ENCODE measurements around the gene ZFPL1. TPM values are rescaled to one million over a fixed set of nuclear protein-coding genes. Genes with fewer than 3 reads are reported as not detected.
A peak's percentile ranks its signal among the peaks of the same experiment; 100 is the strongest.

ZFPL1 gene
- total RNA-seq, 1 experiment from 2014 or later, result 53.8 TPM

DNA sequence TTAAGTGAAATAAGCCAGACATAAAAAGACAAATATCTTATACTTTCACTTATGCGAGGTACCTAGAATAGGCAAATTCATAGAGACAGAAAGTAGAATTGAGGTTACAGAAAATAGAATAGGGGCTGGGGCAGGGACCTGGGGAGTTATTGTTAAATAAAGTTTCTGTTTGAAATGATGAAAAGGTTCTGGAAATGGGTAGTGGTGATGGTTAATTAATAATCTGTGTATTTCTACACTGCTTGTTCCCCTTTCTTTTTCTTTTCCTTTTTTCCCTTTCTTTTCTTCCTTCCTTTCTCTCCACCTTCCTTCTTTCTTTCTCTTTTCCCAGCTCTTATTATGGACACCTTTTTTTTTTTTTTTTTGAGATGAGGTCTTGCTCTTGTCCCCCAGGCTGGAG lies 28.5 kb upstream of the ZFPL1 start:
- Histone ChIP-seq H3K27me3 (ENCODE audit: control insufficient read depth, insufficient read depth, low read length) (no peaks in the 10 kb centered on the region), H3K4me3 (ENCODE audit: insufficient read depth, low read depth, low read length) (no peak overlapping the region)

DNA sequence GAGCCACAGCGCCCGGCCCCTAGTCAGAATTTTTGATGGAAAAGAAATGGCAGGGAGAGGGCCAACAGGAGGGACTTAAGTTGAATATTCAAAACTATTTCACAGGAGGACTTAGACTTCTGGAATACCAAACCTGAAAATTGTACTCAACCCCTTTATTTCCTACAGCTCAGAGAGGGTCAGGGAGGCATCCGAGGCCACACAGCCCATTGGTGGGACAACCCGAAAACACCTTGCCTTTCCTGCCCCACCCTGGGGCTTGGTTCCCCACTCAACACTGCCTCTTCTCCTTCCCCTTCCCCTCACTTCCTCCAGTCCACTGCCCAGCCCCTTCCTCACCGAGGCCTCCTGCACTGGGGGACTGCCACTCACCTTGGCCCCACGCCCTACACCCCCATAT lies 27.0 kb upstream of the ZFPL1 start:
- no peak overlapping the region for H3K4me3 ChIP-seq (ENCODE audit: insufficient read depth, low read depth, low read length)
- no peaks in the 10 kb centered on the region for H3K36me3 ChIP-seq (replicated peaks; ENCODE audit: control insufficient read depth, insufficient read depth, low read length)
- DNase-seq, result no peak

More for the DNA sequence above, 28.5 kb upstream of the ZFPL1 start:
- no peaks in the 10 kb centered on the region for H3K36me3 ChIP-seq (replicated peaks; ENCODE audit: control insufficient read depth, insufficient read depth, low read length)
- no peak for DNase-seq

DNA sequence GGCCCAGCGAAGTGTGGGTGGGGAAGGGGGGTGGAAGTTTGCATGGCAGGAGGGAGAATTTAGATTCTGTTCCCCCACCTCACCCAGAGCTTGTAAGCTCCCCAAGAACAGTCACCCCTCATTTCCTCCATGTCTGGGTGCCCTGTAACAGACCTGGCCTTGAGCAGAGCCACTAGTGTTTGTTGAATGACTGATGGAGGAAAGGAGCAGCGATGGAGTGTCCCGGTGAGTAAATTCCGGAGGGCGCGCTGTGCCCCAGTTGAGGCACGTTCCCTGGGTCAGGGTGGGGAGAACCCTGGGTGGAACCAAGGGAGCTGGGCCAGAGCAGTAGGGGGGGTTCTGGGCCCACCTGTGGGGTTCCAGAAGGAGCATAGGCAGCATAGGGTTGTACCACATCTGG lies 26.5 kb upstream of the ZFPL1 start:
- Histone ChIP-seq H3K36me3 (replicated peaks; ENCODE audit: control insufficient read depth, insufficient read depth, low read length) (no peaks in the 10 kb centered on the region), H3K4me3 (ENCODE audit: insufficient read depth, low read depth, low read length) (no peak overlapping the region), H3K27me3 (ENCODE audit: control insufficient read depth, insufficient read depth, low read length) (no peaks in the 10 kb centered on the region)
- no peak for DNase-seq

More for the DNA sequence above, 27.0 kb upstream of the ZFPL1 start:
- no peaks in the 10 kb centered on the region for H3K27me3 ChIP-seq (ENCODE audit: control insufficient read depth, insufficient read depth, low read length)

DNA sequence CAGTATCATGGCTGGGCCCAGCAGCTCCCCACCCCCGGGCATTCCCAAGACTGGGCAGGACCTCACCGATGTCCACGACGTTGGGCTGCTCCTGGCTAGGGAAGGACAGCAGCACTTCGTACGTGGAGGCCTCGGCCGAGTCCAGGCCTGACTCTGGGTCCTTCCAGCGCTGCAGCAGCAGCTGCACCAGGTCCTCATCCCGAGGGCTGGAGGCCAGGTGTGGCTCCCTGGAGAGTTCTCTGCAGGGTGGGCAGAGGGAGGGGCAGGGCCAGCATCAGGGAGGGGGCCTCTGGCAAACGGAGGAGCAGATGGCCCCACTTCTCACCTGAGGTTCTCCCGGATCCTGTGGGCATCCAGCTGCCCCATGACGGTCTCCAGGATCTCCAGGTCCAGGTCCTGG lies 26.0 kb upstream of the ZFPL1 start:
- DNase-seq, result no peak
- H3K4me3 ChIP-seq (ENCODE audit: insufficient read depth, low read depth, low read length), result no peak overlapping the region
- H3K36me3 ChIP-seq (replicated peaks; ENCODE audit: control insufficient read depth, insufficient read depth, low read length), result no peaks in the 10 kb centered on the region
- H3K27me3 ChIP-seq (ENCODE audit: control insufficient read depth, insufficient read depth, low read length), result no peaks in the 10 kb centered on the region

DNA sequence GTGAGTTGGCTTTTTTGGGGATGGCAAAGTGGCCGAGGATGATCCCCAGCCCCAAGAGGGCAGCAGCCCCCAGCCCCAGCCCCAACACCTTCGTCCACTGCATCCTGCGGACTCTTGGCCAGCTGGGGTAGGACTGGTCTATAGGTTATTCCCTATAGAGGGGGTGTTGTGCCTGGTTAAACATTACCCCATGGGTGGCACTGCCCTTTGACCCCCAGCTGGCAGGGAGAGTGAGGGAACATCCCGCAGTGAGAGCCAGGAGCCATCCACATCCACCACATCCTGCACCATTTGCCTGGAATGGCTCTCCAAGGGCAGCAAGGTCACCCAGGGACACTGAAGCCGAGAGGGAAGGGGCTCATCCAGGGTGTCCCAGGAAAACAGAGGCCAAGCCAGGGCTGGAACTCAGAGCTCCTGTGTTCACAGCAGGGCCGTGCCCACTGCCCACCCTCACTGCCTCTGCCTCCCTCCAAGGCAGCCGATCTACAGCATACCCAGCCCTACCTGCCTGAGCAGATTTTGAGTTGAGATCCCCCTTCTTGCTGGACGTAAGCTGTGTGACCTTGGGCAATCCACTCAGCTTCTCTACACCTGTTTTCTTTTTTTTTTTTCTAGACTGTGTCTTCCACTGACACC lies 25.5 kb upstream of the ZFPL1 start, which contains the start of gene NAALADL1:
TSS of gene NAALADL1 (minus strand) at position 135 of the 636 bp plus-strand sequence. CDS start at position 103, 32 bp downstream.
- H3K36me3 ChIP-seq (replicated peaks; ENCODE audit: control insufficient read depth, insufficient read depth, low read length), result no peaks in the 10 kb centered on the region
- DNase-seq, result no peak
- H3K27me3 ChIP-seq (ENCODE audit: control insufficient read depth, insufficient read depth, low read length), result no peaks in the 10 kb centered on the region
- H3K4me3 ChIP-seq (ENCODE audit: insufficient read depth, low read depth, low read length), result no peak within 1 kb of the TSS

DNA sequence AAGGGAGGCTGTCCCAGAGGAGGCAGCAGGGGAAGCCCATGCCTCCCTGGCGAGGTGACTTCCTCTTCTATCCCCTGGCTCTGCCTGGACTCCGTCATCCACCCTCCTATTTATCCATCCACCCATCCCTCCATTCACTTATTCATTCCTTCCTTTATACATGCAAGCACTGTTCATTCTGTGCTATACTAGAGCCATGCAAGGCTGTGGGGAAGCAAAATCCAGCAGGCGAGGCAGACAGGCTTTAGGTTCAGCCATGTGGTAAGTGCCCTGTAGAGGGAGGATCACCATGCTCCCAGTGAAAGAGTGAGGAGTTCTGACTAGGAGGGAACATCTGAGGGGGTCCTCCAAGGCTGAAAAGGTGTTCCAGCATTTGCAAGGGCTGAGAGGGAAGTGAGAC lies 24.5 kb upstream of the ZFPL1 start:
- Histone ChIP-seq H3K36me3 (replicated peaks; ENCODE audit: control insufficient read depth, insufficient read depth, low read length) (no peaks in the 10 kb centered on the region), H3K4me3 (ENCODE audit: insufficient read depth, low read depth, low read length) (no peak overlapping the region), H3K27me3 (ENCODE audit: control insufficient read depth, insufficient read depth, low read length) (no peaks in the 10 kb centered on the region)
- no peak for DNase-seq

DNA sequence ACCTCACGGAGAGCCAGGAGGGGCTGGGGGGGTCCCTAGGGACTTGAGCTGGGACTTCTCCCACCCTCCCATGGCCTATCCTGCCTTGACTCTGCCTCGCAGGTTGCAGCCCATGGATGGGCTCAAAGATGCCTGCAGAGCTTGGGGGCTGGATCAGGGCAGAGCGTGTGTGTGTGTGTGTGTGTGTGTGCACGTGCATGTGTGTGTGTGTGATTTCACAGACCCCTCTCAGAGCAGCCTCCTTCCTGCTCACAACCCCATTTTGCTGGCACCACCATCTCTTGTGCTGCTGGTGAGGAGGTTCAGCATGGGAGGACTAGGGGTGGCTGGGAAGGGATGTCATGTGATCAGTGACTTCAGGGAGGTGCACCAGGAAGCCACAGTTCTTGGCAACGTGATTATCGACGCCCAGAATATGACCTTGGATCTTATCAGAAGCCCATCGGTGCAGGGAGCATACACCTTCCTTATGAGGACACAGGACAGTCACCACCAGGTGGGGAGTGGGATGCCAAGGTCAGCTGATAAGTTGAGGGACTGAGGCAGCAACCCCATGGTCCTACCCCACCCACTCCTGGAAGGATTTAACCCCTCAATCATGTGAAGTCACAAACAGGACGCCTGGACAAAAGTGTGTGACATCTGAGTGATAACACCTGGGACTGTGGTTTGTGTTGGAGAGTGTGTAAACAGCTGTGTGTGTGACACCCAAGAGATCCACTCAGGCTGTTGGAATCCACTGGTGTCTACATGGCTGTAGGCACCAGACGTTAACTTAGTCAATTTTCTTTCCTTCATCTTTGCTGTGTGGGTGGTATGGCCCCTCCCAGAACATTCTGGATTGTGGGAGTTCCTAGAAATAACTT lies 23.8 kb upstream of the ZFPL1 start:
- no peaks in the 10 kb centered on the region for H3K36me3 ChIP-seq (replicated peaks; ENCODE audit: control insufficient read depth, insufficient read depth, low read length)
- DNase-seq, result no peak
- no peak overlapping the region for H3K4me3 ChIP-seq (ENCODE audit: insufficient read depth, low read depth, low read length)
- H3K27me3 ChIP-seq (ENCODE audit: control insufficient read depth, insufficient read depth, low read length), result no peaks in the 10 kb centered on the region

DNA sequence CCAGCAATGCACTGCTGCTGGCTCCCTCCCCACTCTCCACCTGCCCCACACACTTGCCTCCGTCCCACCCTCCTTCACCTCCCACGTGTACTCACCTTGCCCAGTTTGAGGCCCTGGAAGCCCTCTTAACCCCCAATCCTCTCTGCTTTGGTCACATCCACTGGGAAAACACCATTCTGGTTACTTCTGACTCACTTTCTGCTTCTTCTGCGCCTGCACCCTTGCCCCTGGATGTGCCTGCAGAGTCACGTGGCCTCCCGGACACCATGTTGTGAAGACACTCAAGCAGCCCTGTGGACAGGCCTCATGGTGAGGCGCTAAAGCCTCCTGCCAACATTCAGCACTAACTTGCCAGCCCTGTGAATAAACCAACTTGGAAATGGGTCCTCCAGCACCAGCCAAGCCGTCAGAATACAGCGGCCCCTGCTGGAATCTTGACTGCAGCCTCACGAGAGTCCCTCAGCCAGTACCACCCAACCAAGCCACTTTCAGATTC lies 23.1 kb upstream of the ZFPL1 start:
- Histone ChIP-seq H3K4me3 (ENCODE audit: insufficient read depth, low read depth, low read length) (no peak overlapping the region), H3K27me3 (ENCODE audit: control insufficient read depth, insufficient read depth, low read length) (no peaks in the 10 kb centered on the region), H3K36me3 (replicated peaks; ENCODE audit: control insufficient read depth, insufficient read depth, low read length) (no peaks in the 10 kb centered on the region)
- DNase-seq, result peak; percentile 87

DNA sequence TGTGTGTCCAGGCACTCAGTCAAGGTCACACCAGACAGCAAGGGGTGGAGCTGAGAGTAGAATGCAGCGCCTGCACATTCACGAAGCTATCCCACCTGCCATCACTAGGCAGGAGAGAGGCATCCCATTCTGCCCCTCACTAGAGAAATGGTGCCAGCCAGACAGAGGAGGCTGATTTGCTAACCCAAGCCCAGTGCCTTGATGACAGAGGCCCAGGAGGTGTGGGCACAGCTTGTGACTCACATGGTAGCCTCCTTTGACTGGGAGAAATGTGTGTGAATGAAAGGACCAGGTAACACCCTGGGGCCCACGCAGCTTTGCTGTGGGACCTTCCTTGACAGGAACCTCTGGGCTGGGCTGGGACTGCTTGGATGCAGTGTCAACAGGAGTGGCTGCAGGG lies 20.5 kb upstream of the ZFPL1 start:
- no peaks in the 10 kb centered on the region for H3K36me3 ChIP-seq (replicated peaks; ENCODE audit: control insufficient read depth, insufficient read depth, low read length)
- no peak for DNase-seq
- no peak overlapping the region for H3K4me3 ChIP-seq (ENCODE audit: insufficient read depth, low read depth, low read length)
- H3K27me3 ChIP-seq (ENCODE audit: control insufficient read depth, insufficient read depth, low read length), result no peaks in the 10 kb centered on the region

DNA sequence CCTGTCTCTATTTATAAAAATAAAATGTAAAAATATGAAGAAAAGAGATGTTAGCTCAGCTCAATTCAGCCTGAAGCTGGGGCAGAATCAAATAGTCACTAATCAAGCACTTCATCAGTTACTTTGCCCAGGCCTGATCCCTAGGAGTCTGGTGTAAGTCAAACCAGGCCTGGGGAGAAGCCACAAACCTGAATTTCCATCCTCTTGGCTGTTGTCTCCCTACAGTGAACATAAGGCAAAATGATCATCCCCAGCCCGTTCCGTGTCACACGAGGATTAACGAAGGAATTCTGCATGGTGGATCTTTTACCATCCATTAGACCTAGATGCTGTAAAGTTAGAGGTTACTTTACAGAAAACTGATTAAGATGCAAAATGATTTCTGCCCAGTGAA lies 19.2 kb upstream of the ZFPL1 start:
- H3K4me3 ChIP-seq (ENCODE audit: insufficient read depth, low read depth, low read length), result no peak overlapping the region
- no peaks in the 10 kb centered on the region for H3K27me3 ChIP-seq (ENCODE audit: control insufficient read depth, insufficient read depth, low read length)
- no peaks in the 10 kb centered on the region for H3K36me3 ChIP-seq (replicated peaks; ENCODE audit: control insufficient read depth, insufficient read depth, low read length)
- no peak for DNase-seq

DNA sequence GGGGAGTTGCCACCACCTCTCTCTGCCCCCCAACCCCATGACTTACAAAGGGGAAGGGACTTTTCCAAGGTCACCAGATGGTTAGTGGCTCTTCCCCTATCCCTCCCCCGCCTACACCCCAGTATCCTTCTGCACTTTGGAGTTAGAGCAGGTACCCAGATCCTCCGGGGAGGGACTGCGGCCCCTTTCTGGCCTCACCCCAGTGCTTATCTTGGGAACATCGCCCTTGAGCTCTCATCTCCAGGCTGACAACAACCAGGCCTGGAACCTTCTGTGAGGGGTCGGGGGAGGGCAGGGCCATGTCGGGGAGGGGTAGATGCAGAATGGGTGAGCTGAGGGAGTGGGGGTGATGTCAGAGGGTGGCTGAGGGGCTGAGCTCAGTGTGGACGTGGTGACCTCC lies 18.2 kb upstream of the ZFPL1 start:
- H3K4me3 ChIP-seq (ENCODE audit: insufficient read depth, low read depth, low read length), result no peak overlapping the region
- H3K36me3 ChIP-seq (replicated peaks; ENCODE audit: control insufficient read depth, insufficient read depth, low read length), result no peaks in the 10 kb centered on the region
- no peak for DNase-seq
- no peaks in the 10 kb centered on the region for H3K27me3 ChIP-seq (ENCODE audit: control insufficient read depth, insufficient read depth, low read length)

DNA sequence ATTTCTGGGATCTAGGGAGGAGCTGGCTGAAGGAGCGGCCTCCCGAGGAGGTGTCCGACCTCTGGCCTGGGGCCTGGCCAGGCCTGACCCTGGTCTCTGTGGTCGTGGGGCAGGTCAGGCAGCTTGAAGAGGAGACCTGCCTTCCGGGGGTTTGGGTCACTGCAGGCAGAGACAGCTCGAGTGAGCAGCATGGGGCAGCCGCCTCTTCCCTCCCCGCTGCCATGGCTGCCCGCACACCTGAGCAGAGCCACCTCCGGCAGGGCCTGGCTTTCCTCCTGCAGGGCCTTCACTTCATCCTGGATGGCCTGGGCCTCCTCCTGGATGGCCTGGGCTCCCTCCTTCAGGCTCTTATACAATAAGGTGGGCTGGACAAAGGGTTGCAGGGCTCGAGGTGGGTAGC lies 17.7 kb upstream of the ZFPL1 start:
- H3K36me3 ChIP-seq (replicated peaks; ENCODE audit: control insufficient read depth, insufficient read depth, low read length), result no peaks in the 10 kb centered on the region
- H3K27me3 ChIP-seq (ENCODE audit: control insufficient read depth, insufficient read depth, low read length), result no peaks in the 10 kb centered on the region
- no peak overlapping the region for H3K4me3 ChIP-seq (ENCODE audit: insufficient read depth, low read depth, low read length)
- DNase-seq, result peak; percentile 74

DNA sequence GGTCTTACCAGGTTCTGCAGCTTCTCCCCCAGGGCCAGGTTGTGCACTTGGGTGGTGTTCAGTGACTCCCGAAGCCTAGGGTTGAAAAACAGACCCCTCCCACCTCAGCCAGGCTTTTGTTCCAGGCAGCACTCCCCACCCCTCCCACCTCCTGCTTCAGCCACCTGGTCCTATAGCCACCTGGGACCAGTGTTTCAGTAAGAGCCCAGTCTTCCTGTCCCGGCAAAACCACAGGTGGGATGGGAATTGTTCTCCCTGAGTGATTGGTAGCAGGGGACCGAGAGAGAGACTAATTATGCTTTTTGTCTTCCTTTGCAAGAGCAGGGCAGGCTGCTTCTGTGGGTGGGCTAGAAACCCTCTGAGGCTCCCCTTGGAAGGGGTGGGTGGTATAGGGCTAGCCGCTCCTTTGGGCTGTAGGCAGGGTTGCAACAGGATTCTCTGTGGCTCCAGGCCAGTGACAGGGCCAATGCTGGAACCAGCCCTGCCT lies 17.2 kb upstream of the ZFPL1 start:
- no peak overlapping the region for H3K4me3 ChIP-seq (ENCODE audit: insufficient read depth, low read depth, low read length)
- H3K36me3 ChIP-seq (replicated peaks; ENCODE audit: control insufficient read depth, insufficient read depth, low read length), result no peaks in the 10 kb centered on the region
- DNase-seq, result peak; percentile 92
- no peaks in the 10 kb centered on the region for H3K27me3 ChIP-seq (ENCODE audit: control insufficient read depth, insufficient read depth, low read length)

DNA sequence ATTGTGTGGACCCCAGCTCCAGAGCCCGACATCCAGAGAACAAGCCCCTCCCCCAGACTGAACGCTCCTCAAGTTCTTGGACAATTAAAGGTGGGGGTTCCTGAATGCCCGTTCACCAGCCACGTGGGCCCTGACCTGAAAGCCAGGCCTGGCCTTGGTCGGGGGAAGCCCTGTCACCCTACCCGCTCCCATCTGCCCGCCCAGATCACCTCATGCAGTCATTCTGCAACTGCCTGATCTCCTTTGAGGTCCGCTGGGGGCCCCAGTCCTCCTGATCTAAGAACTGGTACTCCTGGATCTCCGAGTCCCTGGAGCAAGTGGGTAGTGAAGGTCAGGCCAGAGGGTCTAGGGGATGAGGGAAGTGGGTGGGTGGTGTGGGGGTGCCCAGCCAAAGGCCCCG lies 16.6 kb upstream of the ZFPL1 start:
- Histone ChIP-seq H3K27me3 (ENCODE audit: control insufficient read depth, insufficient read depth, low read length) (no peaks in the 10 kb centered on the region), H3K36me3 (replicated peaks; ENCODE audit: control insufficient read depth, insufficient read depth, low read length) (no peaks in the 10 kb centered on the region), H3K4me3 (ENCODE audit: insufficient read depth, low read depth, low read length) (no peak overlapping the region)
- peak; percentile 60 for DNase-seq

DNA sequence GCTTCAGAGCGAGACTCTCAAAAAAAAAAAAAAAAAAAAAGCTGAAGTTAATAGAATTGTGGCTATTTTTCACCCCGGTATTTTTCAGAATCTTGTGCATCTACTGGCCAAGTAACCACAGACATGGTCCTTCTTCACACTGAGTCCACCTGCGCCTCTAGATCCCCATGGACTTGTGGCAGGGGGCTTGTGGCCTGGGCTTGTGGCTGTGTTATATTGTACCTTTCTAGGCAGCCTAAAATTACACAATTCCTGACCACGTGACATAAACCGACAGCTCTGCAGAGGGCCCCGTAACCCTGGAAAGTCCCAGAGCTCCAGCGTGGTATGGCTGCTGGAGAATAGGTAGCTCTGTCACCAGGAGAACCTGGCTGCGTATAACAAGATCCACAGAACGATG lies 14.8 kb upstream of the ZFPL1 start:
- H3K27me3 ChIP-seq (ENCODE audit: control insufficient read depth, insufficient read depth, low read length), result no peaks in the 10 kb centered on the region
- no peak overlapping the region for H3K4me3 ChIP-seq (ENCODE audit: insufficient read depth, low read depth, low read length)
- no peak for DNase-seq
- no peaks in the 10 kb centered on the region for H3K36me3 ChIP-seq (replicated peaks; ENCODE audit: control insufficient read depth, insufficient read depth, low read length)
